AG04450 (cell line): ENCODE data around the gene ATP6V1B1. TPM values are rescaled to one million over a fixed set of nuclear protein-coding genes. Genes with fewer than 3 reads are reported as not detected.
"Not testable (repeated sequence)": the region's sequence is repeated elsewhere in the genome, so short reads cannot be mapped to it uniquely, and the experiment has no call there.

ENCODE experiments used
- CTCF ChIA-PET: fragments of 300-600, 350-600 bp; formaldehyde crosslinking; extraction: SDS; loops from one replicate; lab custom pipeline; 2022; ENCODE audit warnings: antibody characterized with exemption, inconsistent platforms; lab: Charles Lee
- POLR2A ChIA-PET: fragments of 350-600 bp; formaldehyde crosslinking; extraction: SDS; loops from one replicate; lab custom pipeline; 2021; ENCODE audit warnings: antibody characterized with exemption, inconsistent platforms; lab: Yijun Ruan, JAX
- DNase-seq: peaks from one replicate; pipeline ENCODE4 v3.0.0-alpha.2; 2011; ENCODE audit warnings: low read depth, low spot score
- H3K27ac ChIP-seq: one replicate; pipeline ENCODE4 v1.5.1; 2012; ENCODE audit warnings: low read depth, low read length, control low read depth
- H3K27me3 ChIP-seq: one replicate; pipeline ENCODE4 v1.6.0; 2012; ENCODE audit warnings: low read length; ENCODE audit not compliant: control insufficient read depth, insufficient read depth
- H3K4me3 ChIP-seq: 2 replicates; pipeline ENCODE4 v1.5.1; 2011; ENCODE audit warnings: mild to moderate bottlenecking, low read depth, low read length, control low read depth
- H3K9me3 ChIP-seq: 2 replicates; pipeline ENCODE4 v1.5.1; 2012; ENCODE audit warnings: low read length; ENCODE audit not compliant: control insufficient read depth, insufficient read depth
- polyA plus RNA-seq: library from polyadenylated mRNA; depleted of rRNA; stranded (reverse); fragments of >200 nt; gene quantifications from 2 replicates; pipeline ENCODE4 v1.2.3, GENCODE V29; 2011; rRNA removed
- small RNA-seq: library from RNA; depleted of rRNA; stranded (forward); fragments of <200 nt; gene quantifications from one replicate; pipeline ENCODE3, GENCODE V24; 2012; ENCODE audit warnings: low read depth; ENCODE audit not compliant: insufficient read length
- TF ChIP-seq, protein P1 (sequence below): IDR thresholded peaks from 2 replicates; pipeline ENCODE4 v1.5.1; 2011; ENCODE audit warnings: low read depth, low read length, control low read depth, inconsistent platforms

ATP6V1B1 gene
- polyA plus RNA-seq, 1 experiment: 0.82 TPM

DNA sequence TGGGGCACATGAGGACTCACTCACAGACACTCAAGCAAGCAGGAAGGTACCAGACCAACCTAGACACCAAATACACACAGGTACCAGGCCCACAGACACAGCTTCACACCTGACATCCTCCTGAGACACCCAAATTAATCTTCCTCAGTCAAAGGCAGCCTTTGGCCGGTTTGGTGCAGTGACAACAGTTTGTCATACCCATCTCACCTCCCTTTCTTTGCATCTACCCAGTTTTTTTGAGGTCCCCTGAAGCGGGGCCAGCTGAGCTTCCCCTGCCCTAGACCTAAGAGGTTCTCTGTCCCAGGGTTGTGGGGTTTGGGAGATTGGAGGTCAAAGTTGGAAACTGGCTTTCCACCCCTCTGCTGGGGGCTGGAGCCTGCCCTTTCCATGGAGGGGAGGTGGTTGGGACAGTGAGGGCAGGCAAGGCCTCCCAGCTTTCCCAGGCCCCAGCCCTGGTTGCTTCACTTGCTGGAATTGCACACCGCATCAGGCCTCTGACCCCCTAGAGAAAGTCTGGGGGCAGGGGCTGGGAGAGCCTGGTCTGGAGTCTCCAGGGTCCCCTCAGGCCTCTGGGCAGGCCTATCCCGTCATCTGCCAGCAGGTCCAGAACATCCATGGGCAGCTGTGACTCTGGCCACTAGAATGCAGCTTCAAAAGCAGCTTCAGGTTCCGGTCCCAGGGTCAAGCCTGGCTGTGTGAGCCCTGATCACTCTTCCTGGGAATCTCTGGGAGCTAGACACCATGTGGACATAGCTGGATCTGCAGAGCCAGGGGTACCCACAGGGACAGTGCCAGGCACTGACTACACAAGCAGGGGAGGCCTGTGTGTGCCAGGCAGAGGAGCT lies 71.5 kb downstream of the ATP6V1B1 start:
- Histone ChIP-seq H3K27me3 (peaks cover 13% of the 10 kb centered on the region), H3K27ac (no peak overlapping the region), H3K9me3 (no peaks in the 10 kb centered on the region), H3K4me3 (no peak overlapping the region)
- no peak for DNase-seq
- TF ChIP-seq, protein P1, sequence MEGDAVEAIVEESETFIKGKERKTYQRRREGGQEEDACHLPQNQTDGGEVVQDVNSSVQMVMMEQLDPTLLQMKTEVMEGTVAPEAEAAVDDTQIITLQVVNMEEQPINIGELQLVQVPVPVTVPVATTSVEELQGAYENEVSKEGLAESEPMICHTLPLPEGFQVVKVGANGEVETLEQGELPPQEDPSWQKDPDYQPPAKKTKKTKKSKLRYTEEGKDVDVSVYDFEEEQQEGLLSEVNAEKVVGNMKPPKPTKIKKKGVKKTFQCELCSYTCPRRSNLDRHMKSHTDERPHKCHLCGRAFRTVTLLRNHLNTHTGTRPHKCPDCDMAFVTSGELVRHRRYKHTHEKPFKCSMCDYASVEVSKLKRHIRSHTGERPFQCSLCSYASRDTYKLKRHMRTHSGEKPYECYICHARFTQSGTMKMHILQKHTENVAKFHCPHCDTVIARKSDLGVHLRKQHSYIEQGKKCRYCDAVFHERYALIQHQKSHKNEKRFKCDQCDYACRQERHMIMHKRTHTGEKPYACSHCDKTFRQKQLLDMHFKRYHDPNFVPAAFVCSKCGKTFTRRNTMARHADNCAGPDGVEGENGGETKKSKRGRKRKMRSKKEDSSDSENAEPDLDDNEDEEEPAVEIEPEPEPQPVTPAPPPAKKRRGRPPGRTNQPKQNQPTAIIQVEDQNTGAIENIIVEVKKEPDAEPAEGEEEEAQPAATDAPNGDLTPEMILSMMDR: no peak
- ChIA-PET CTCF (interaction anchor here (0.8 kb wide), 1 partner anchor 63 kb away, joined by 3 read pairs; no protein-coding TSS in a partner anchor), POLR2A (interaction anchor here (1.3 kb wide), 1 partner anchor 61 kb away, joined by 4 read pairs; the partner anchor contains the start of gene NAGK)

DNA sequence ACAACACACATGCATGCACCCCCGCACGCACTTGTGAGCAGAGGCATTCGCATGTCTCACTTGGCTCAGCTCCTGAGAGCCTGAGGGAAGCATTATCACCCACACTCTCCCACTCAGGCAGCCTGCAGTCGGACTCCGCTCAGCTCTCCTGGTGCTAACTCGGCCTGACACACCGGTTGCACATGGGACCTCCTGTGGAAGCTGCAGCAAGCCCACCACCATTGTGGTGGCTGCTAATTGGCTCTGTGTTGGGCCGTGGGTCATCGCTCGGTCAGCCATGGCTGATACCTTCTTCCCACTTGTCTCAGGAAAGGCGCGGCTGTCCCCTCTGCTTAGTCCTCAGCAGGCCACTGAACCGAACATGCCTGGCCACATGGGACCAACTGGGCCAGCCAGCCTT lies 72.6 kb downstream of the ATP6V1B1 start:
- POLR2A ChIA-PET: no interaction called here
- no peak overlapping the region for H3K4me3 ChIP-seq
- H3K27ac ChIP-seq: no peak overlapping the region
- TF ChIP-seq, protein P1: no peak
- no peak for DNase-seq
- CTCF ChIA-PET: no interaction called here
- H3K9me3 ChIP-seq: no peaks in the 10 kb centered on the region
- peaks cover 12% of the 10 kb centered on the region for H3K27me3 ChIP-seq

DNA sequence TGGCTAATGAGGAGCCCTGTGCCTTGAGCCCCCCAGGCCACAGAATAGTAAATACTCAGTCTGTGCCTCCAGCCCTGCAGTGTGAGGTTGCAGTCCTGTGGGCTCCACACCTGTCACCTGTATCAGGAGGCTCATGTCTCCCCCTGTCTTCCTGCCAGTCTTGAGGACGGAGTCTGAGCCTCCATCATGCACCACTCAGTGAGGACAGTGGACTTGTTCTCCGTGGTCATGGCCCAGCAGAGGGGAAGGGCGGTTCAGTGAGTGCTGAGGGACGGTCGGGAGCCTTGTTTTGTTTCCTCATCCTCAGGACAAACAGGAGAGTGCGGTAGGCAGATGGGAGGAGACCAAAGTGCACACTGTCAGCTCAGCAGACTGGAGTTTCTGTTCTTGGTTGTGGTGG lies 76.1 kb downstream of the ATP6V1B1 start:
- CTCF ChIA-PET, H3K9me3 ChIP-seq, H3K27me3 ChIP-seq, H3K4me3 ChIP-seq, DNase-seq, POLR2A ChIA-PET, H3K27ac ChIP-seq: not testable (repeated sequence)

Small RNA genes lying within 50 kb of the gene (small RNA-seq; reads per million reads assigned to genes)
- gene RF02272 (not detected), gene RN7SL160P (not detected)

Other genes starting within 250 kb of the ATP6V1B1 start
- gene ADD2, start 167.7 kb upstream of the ATP6V1B1 start, polyA plus RNA-seq: 0.12 TPM in 1 of 2 replicates, not detected in the other
- not detected in 2 replicates for gene FIGLA, start 145.3 kb upstream of the ATP6V1B1 start, polyA plus RNA-seq
- gene CLEC4F, start 115.3 kb upstream of the ATP6V1B1 start, polyA plus RNA-seq: not detected in 2 replicates
- not detected in 2 replicates for gene CD207, start 100.1 kb upstream of the ATP6V1B1 start, polyA plus RNA-seq
- 0.83 and 1.3 TPM in 2 replicates for gene VAX2, start 35.3 kb upstream of the ATP6V1B1 start, polyA plus RNA-seq
- 0.72 and 1.1 TPM in 2 replicates for gene ANKRD53, start 42.7 kb downstream of the ATP6V1B1 start, polyA plus RNA-seq
- gene TEX261, start 59.0 kb downstream of the ATP6V1B1 start, polyA plus RNA-seq: 106 and 119 TPM in 2 replicates
- gene NAGK, start 132.7 kb downstream of the ATP6V1B1 start, polyA plus RNA-seq: 96.1 and 103 TPM in 2 replicates
- gene MCEE, start 194.3 kb downstream of the ATP6V1B1 start, polyA plus RNA-seq: 14.6 and 18.1 TPM in 2 replicates
- 14.1 and 23.3 TPM in 2 replicates for gene MPHOSPH10, start 194.7 kb downstream of the ATP6V1B1 start, polyA plus RNA-seq